Hematopoietic multipotent progenitor cell treated with erythropoietin and hydrocortisone succinate and interleukin-3 and kit ligand, for 8 days (in vitro differentiated cells): ENCODE data around the gene LRP1B.

Source experiments
- DNase-seq: peaks from one replicate; pipeline ENCODE4 v3.0.0-alpha.2; 2015

Gene LRP1B

GRCh38 chr2:142038826-142039225 lies 92.0 kb downstream of the LRP1B start:
- no peak for DNase-seq

DNA sequence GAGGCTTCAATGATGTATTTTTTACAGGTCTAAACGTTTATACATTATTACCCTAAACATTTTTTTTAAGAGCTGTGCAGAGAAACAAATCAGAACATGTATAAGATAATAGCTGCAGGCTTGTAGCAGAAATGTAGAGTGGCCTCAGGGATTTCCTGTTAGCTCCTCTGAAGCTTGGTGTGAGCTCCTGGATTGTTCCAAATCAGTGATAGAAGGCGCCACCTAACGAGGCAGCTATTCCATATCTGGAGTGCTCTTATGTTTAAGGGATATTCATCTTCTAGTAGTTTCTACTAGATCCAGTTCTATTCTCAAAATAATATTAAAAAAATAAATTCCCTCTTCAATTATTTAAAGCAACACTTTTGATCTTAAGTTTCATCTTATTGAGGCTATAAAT lies 93.1 kb downstream of the LRP1B start:
- no peak for DNase-seq

- DNase-seq = no peak
Observed at GRCh38 chr2:142037066-142037465, 93.8 kb downstream of the LRP1B start.

GRCh38 chr2:142033393-142033792 lies 97.4 kb downstream of the LRP1B start:
- no peak for DNase-seq

DNA sequence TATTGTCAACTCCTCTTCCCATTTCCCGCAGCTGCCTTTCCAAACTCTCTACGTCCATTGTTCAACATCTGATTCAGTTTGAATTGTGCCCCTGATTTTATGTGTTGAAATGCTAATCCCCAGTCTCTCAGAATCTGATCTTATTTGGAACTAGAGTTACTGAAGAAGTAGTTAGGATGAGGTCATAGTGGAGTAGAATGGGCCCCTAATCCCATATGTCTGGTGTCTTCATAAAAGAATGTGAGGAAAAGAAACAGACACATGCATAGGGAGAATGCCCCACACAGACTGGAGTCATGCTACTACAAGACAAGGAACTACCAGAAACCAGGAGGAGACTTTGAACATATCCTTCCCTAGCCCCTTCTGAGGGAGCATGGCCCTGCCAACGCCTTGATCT lies 99.2 kb downstream of the LRP1B start:
- no peak for DNase-seq

- DNase-seq = no peak
Observed at GRCh38 chr2:142030735-142031134, 100.1 kb downstream of the LRP1B start.

- DNase-seq = no peak
Observed at GRCh38 chr2:142029974-142030373, 100.8 kb downstream of the LRP1B start.

GRCh38 chr2:142025394-142025793 lies 105.4 kb downstream of the LRP1B start:
- DNase-seq = no peak

DNA sequence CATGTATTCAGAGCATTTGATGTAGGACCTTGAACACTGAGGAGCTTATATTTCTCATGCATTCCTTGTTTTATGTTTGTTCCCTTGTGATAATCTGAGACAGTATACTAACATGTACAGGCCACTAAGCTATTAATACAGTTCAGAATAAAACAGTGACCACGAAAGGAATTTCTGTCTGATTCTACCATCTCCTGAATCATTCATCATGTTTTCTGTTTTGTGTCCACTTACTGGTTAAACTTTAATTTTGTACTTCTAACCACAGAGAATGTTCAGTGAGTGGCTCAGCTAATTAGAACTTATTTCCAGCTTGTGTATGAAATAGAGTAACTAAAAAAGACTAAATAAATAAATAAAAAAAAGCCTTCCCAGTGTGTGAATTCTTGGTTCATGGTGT lies 110.4 kb downstream of the LRP1B start:
- DNase-seq = no peak

GRCh38 chr2:142014536-142014935 lies 116.3 kb downstream of the LRP1B start:
- no peak for DNase-seq

DNA sequence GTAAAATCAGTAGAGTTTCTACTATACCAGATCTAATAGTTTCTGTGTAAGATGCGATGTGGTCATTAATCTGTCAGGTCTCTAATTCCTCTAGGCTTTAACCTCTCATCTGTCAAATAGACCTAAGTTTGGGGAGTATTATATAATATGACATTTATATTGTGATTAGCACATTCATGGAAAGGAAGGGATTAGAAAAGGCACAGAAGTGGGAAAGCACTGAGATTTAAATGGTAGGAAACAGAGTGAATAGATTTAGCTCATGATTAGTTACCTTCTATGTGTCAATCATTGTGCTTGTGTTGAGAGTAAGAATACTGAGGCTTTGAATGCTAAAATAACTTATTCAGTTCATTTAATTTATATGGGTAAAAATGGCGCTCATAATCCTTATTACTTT lies 118.0 kb downstream of the LRP1B start:
- DNase-seq = no peak

GRCh38 chr2:142010477-142011270 lies 120.1 kb downstream of the LRP1B start:
- DNase-seq = no peak

GRCh38 chr2:142008135-142008744 lies 122.6 kb downstream of the LRP1B start:
- no peak for DNase-seq

DNA sequence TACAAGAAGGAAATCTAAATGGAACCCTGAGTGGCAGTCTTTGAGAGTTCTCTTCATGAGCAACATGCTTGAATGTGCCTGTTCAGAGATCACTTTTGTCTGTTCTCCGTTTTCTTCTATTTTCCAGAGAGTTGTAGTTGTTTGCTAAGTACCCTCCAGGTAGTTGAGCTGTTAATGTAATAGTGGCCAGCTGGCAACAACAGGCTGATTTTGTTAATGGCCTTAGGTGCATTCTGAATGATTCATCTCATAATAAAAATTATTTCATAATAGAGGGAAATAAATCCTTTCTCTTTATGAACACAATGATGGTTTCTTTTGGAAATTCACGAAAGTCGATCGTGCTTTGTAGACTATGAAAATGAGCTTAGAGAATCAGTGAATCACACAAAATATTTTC lies 136.8 kb downstream of the LRP1B start:
- no peak for DNase-seq

- DNase-seq = no peak
Observed at GRCh38 chr2:141992695-141993094, 138.1 kb downstream of the LRP1B start.

- no peak for DNase-seq
Observed at GRCh38 chr2:141968433-141968832, 162.4 kb downstream of the LRP1B start.

DNA sequence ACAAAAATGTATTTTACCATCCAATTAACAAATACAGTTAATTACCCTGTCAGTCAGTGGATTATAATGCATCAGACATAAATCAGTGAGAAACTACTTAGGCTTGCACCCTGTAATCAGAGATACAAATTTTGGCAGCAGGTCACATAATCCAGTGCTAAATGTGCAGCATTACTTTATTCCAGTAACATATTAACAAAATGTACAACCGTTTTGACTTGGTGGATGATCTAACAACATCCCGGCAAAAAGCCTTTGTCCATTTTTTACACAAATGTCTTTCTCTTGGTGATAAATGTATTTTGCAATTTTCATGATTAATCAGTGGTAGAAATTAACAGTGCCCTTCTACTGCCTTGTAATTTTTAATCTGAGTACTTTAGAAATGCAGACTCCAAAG lies 162.8 kb downstream of the LRP1B start:
- no peak for DNase-seq

DNA sequence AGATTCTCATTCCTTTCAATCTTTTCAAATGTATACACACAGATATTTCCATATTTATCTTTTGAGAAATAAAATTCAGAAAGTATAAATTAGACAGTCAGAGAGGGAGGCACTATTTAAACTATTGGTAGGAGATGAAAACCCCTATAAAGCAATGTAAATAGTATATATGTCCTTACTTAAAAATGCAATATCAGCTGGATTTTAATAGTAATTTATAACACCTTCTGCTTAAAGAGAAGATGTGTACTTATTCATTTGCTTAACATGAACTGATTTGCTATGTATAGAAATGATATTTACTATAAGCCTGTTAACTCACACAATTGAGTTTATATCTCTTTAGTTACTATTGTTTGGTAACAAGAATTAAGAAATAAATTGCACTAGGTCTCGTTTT lies 163.3 kb downstream of the LRP1B start:
- DNase-seq = no peak

GRCh38 chr2:141959941-141960340 lies 170.9 kb downstream of the LRP1B start:
- no peak for DNase-seq

DNA sequence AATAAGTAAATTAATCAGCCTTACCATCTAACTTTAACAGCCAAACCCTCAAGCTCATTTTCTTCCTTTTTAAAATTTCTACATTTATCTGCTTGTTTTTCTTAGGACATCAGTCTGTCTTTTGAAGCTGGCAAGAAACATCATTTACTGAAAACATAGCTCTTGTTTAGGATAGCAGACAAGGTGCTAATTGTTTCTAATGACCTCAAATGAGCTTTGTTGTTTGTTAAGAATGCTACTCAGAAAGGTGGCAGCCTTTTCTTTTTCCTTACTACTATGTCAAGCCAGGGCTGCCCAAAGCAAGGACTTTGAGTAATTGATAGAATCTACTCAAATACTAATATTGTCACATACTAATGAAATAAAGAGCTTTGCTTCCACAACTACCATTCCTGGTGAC lies 171.8 kb downstream of the LRP1B start:
- DNase-seq = no peak

DNA sequence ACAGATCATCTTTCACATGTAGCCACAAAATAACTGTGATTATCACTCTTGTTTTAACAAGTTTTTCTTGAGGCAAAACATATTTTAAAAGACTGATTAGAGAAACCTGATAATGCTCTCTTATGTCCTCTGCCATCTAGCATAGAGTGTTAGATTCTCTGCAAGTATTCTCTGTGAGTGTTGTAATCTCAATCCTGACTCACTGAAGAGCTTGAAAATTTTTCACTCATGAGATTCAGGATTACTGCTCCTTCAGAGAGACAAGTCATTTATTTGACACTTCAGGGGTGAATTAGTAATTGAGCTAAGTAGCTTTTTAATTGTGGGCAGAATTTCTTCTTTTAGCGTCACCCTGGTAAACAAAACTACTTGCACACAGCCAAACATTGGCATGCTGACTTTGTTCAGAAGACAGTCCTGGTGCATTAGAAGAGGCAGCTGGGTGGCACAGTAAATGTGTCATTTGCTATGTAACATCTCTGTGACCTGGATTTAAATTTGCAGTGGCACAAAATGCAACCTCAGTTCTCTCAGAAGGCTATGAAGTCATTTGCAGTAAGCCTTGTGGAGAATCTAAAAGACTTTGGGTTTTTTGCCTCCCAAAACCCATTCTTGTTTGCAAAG lies 172.9 kb downstream of the LRP1B start:
- no peak for DNase-seq

GRCh38 chr2:141957321-141957720 lies 173.5 kb downstream of the LRP1B start:
- DNase-seq = no peak

DNA sequence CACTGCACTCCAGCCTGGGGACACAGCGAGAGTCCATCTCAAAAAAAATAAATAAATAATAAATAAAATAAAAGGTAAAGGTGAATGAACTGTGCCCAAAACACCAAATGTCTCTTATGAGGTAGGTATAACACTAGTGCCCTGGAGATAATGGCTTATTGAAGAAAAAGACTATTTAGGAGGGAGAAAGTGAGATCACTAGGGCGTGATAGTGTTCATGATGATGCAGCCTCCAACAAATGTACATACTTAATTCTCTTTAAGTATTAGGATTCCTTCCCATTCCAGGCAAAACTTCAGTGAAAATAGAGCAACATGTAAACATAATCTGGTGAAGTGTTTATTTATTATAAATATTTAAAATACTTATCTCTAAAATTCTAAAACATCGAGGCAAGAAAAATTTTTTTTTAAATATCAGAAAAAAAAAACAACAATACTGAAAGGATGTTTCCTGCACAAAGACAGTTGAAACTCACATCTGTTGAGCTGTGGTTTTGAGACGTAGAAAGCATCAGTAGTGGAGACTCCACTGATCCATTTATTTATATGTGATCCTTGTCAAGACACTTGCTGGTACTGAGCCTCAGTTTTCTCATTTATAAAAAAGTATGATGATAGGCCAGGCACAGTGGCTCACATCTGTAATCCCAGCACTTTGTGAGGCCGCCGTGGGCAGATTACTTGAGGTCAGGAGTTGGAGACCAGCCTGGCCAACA lies 183.3 kb downstream of the LRP1B start:
- no peak for DNase-seq

- no peak for DNase-seq
Observed at GRCh38 chr2:141946016-141946415, 184.8 kb downstream of the LRP1B start.
